ENCODE results near the gene HAUS5.

The HAUS5 gene

GRCh38 chr19:35609851-35610353 lies 2.6 kb upstream of the HAUS5 start:
- DNase-seq, result no peak

GRCh38 chr19:35612224-35612558 lies 344 bp upstream of the HAUS5 start:
- DNase-seq, result no peak

- DNase-seq, result no peak
Observed at GRCh38 chr19:35613574-35613973, 1.0 kb downstream of the HAUS5 start.

- no peak for DNase-seq
Observed at GRCh38 chr19:35615036-35615435, 2.5 kb downstream of the HAUS5 start.

GRCh38 chr19:35618857-35619256 lies 6.3 kb downstream of the HAUS5 start:
- DNase-seq, result no peak

- no peak for DNase-seq
Observed at GRCh38 chr19:35619290-35619923, 6.9 kb downstream of the HAUS5 start.

GRCh38 chr19:35620001-35620400 lies 7.5 kb downstream of the HAUS5 start:
- no peak for DNase-seq

- DNase-seq, result no peak
Observed at GRCh38 chr19:35621708-35622107, 9.2 kb downstream of the HAUS5 start.

- no peak for DNase-seq
Observed at GRCh38 chr19:35622750-35623149, 10.2 kb downstream of the HAUS5 start.

- DNase-seq, result no peak
Observed at GRCh38 chr19:35623327-35624010, 10.9 kb downstream of the HAUS5 start.

GRCh38 chr19:35628264-35628564 lies 15.7 kb downstream of the HAUS5 start:
- DNase-seq, result no peak

- DNase-seq, result peak; percentile 98
Observed at GRCh38 chr19:35628565-35629331, 16.2 kb downstream of the HAUS5 start, which contains the start of gene RBM42. RBM42 (plus strand) TSS chr19:35629036; CDS start chr19:35629154, 118 bp downstream.

GRCh38 chr19:35629332-35629633 lies 16.7 kb downstream of the HAUS5 start:
- no peak for DNase-seq

GRCh38 chr19:35633727-35634440 lies 21.3 kb downstream of the HAUS5 start:
- no peak for DNase-seq

GRCh38 chr19:35636651-35637050 lies 24.1 kb downstream of the HAUS5 start:
- DNase-seq, result no peak

GRCh38 chr19:35637165-35637564 lies 24.6 kb downstream of the HAUS5 start:
- no peak for DNase-seq

- DNase-seq, result no peak
Observed at GRCh38 chr19:35639321-35639639, 26.7 kb downstream of the HAUS5 start.

- no peak for DNase-seq
Observed at GRCh38 chr19:35639863-35640262, 27.3 kb downstream of the HAUS5 start.

- no peak for DNase-seq
Observed at GRCh38 chr19:35641515-35642151, 29.1 kb downstream of the HAUS5 start, which contains the start of gene ETV2. ETV2 (plus strand) TSS chr19:35641745; CDS start chr19:35642461, 716 bp downstream.

GRCh38 chr19:35642312-35642711 lies 29.8 kb downstream of the HAUS5 start:
- DNase-seq, result no peak

- no peak for DNase-seq
Observed at GRCh38 chr19:35642798-35643254, 30.3 kb downstream of the HAUS5 start.

GRCh38 chr19:35643255-35644205 lies 31.0 kb downstream of the HAUS5 start:
- DNase-seq, result peak; percentile 80

Measured in DMS79 (cell line).